ENCODE results near the gene OR6N1.

GRCh38 chr1:158798531-158798930, 26.5 kb upstream of the OR6N1 start:
- no peak for TF ChIP-seq EP300 (IDR thresholded peaks at IDR 0.05)
- no peak for TF ChIP-seq CTCF (IDR thresholded peaks at IDR 0.05)
- TF ChIP-seq POLR2A (IDR thresholded peaks at IDR 0.05): no peak

Data from tibial nerve (tissue), 4 donors.